GM12878 (cell line): Measurements from ENCODE around the gene ZNF653. TPM values are rescaled to one million over a fixed set of nuclear protein-coding genes. Genes with fewer than 3 reads are reported as not detected.
A peak's percentile ranks its signal among the peaks of the same experiment; 100 is the strongest.

Experiments
- BACH1 ChIP-seq: fragments of 450-650 bp; IDR thresholded peaks from 2 replicates; pipeline ENCODE4 v1.6.1; 2017; ENCODE audit warnings: mild to moderate bottlenecking, borderline replicate concordance
- DPF2 ChIP-seq: fragments of 450-650 bp; IDR thresholded peaks from 2 replicates; pipeline ENCODE4 v1.6.1; 2017; ENCODE audit warnings: mild to moderate bottlenecking
- GABPA ChIP-seq: IDR thresholded peaks from 2 replicates; pipeline ENCODE4 v1.6.1; 2014; ENCODE audit warnings: antibody characterized with exemption, low read depth, mild to moderate bottlenecking, inconsistent platforms
- HCFC1 ChIP-seq: fragments of 150-350 bp; IDR thresholded peaks from 2 replicates; pipeline ENCODE4 v1.6.1; 2014; ENCODE audit warnings: low read length
- KLF5 ChIP-seq: fragments of 450-650 bp; IDR thresholded peaks from 2 replicates; pipeline ENCODE4 v1.6.1; 2014; ENCODE audit warnings: mild to moderate bottlenecking; ENCODE audit not compliant: partially characterized antibody
- MYC ChIP-seq: IDR thresholded peaks from 2 replicates; pipeline ENCODE4 v1.6.1; 2011; ENCODE audit warnings: mild to moderate bottlenecking, low read length, moderate library complexity, inconsistent platforms; ENCODE audit not compliant: insufficient read depth, insufficient replicate concordance, insufficient read length, severe bottlenecking
- NR2C2 ChIP-seq: IDR thresholded peaks from 2 replicates; pipeline ENCODE4 v1.6.1; 2011; ENCODE audit warnings: borderline replicate concordance, low read depth; ENCODE audit not compliant: control insufficient read depth, insufficient read length
- NR2F1 ChIP-seq: fragments of 450-650 bp; conservative IDR thresholded peaks from 2 replicates; pipeline ENCODE4 v1.6.1; 2017; ENCODE audit warnings: mild to moderate bottlenecking
- POLR2A ChIP-seq: IDR thresholded peaks from 2 replicates; pipeline ENCODE4 v1.6.1; 2011; ENCODE audit warnings: low read depth, mild to moderate bottlenecking, low read length
- RELA ChIP-seq: fragments of 450-650 bp; IDR thresholded peaks from 2 replicates; pipeline ENCODE4 v1.8.0; 2014; ENCODE audit warnings: borderline replicate concordance; ENCODE audit not compliant: partially characterized antibody
- SIN3A ChIP-seq: IDR thresholded peaks from 2 replicates; pipeline ENCODE4 v1.6.1; 2012; ENCODE audit warnings: low read depth, low read length, improper control_type of control experiment
- SIX5 ChIP-seq: IDR thresholded peaks from 2 replicates; pipeline ENCODE4 v1.6.1; 2011; ENCODE audit warnings: mild to moderate bottlenecking, low read depth, low read length, moderate library complexity; ENCODE audit not compliant: severe bottlenecking
- SMAD1 ChIP-seq: fragments of 450-650 bp; IDR thresholded peaks from 2 replicates; pipeline ENCODE4 v1.6.1; 2018; ENCODE audit warnings: mild to moderate bottlenecking, low read depth; ENCODE audit not compliant: partially characterized antibody
- SPI1 ChIP-seq: IDR thresholded peaks from 2 replicates; pipeline ENCODE4 v1.6.1; 2011; ENCODE audit warnings: low read depth, mild to moderate bottlenecking, low read length, moderate library complexity, borderline replicate concordance; ENCODE audit not compliant: insufficient read depth
- TARDBP ChIP-seq: IDR thresholded peaks from 2 replicates; pipeline ENCODE4 v1.6.1; 2016; ENCODE audit warnings: borderline replicate concordance
- TCF3 ChIP-seq: IDR thresholded peaks from 2 replicates; pipeline ENCODE4 v1.6.1; 2012; ENCODE audit warnings: low read depth, mild to moderate bottlenecking, low read length, borderline replicate concordance; ENCODE audit not compliant: insufficient read depth
- ZNF207 ChIP-seq: fragments of 450-650 bp; IDR thresholded peaks from 2 replicates; pipeline ENCODE4 v1.6.1; 2014; ENCODE audit warnings: antibody characterized with exemption, mild to moderate bottlenecking, borderline replicate concordance
- ZNF217 ChIP-seq: fragments of 450-650 bp; IDR thresholded peaks from 2 replicates; pipeline ENCODE4 v1.6.1; 2017; ENCODE audit warnings: antibody characterized with exemption, mild to moderate bottlenecking
- polyA plus RNA-seq, 11 experiments: library from polyadenylated mRNA; depleted of rRNA in 4 of 11; unstranded in 6 of 11; stranded (reverse) in 5 of 11; fragments of >200 nt; fragmentation: Nextera tagmentation in 4 of 11; fragmentation: Illumina TruSeq in 1 of 11; extraction: Ambion mirVana in 4 of 11; extraction: Trizol in 1 of 11; gene quantifications; 1 replicate in 1 of 11; 2 replicates in 10 of 11; pipeline versions ENCODE4 v1.2.1 to v1.2.3, GENCODE V29; 2011 to 2016; ENCODE audit warnings: inconsistent platforms in 2 of 11, missing spikeins in 2 of 11, low read depth in 1 of 11
- total RNA-seq, 4 experiments: library from RNA; depleted of rRNA in 3 of 4; stranded (reverse); fragments of >200 nt in 3 of 4; fragmentation: Illumina TruSeq in 1 of 4; extraction: Trizol in 1 of 4; gene quantifications; 2 replicates each; pipeline versions ENCODE4 v1.2.1 to v1.2.3, GENCODE V29; 2013 to 2021
- TF ChIP-seq, protein P1 (sequence below): fragments of 450-650 bp; conservative IDR thresholded peaks from 2 replicates; pipeline ENCODE4 v1.6.1; 2017; ENCODE audit warnings: mild to moderate bottlenecking, moderate library complexity
- TF ChIP-seq, protein P2 (sequence below): IDR thresholded peaks from 2 replicates; pipeline ENCODE4 v1.6.1; 2011; ENCODE audit warnings: low read depth, mild to moderate bottlenecking, low read length, moderate library complexity, borderline replicate concordance; ENCODE audit errors: extremely low read depth
- TF ChIP-seq, protein P3 (sequence below): fragments of 450-650 bp; formaldehyde crosslinking; IDR thresholded peaks from 2 replicates; pipeline ENCODE4 v1.4.0; 2020; ENCODE audit warnings: mild to moderate bottlenecking, moderate library complexity
- TF ChIP-seq, protein P4 (sequence below): fragments of 450-650 bp; IDR thresholded peaks from 2 replicates; pipeline ENCODE4 v1.6.1; 2018; ENCODE audit warnings: mild to moderate bottlenecking, low read depth, moderate library complexity; ENCODE audit not compliant: partially characterized antibody

ZNF653 gene
- total and polyA plus RNA-seq, 10 of the 15 experiments (the other 5 are each of a cell fraction or from before 2014, with no cell fraction given), result 2.2 to 13.2 (median 6.7) TPM; not detected in 2

DNA sequence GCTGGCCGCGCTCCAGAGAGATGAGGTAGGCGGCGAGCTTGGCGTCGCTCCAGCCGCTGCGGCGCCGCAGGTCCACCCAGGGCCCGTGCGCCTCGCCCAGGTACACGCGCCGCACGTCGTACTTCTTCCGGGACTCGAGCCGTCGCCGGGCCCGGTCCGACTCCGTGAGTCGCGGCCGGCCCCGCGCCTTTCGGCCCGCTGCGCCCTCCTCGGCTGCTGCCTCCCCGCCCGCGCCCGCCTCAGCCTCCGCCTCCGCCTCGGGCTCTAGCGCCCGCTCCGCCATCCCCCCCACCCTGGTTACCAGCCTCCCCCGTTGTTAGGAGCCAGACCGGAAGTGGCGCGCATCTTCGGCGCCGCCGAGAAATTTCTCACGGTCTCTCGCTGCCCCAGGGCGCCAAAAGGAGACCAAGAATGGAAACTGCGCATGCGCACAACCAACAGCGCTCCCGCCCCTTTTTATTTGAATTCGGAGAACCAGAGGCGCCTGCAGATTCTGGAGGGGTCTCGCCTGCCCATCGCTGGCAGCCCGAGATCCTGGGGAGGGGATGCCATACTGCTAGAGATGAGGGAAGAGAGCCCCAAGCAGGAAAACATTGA lies at the start of gene ZNF653 (continued):
- TF ChIP-seq, protein P1, sequence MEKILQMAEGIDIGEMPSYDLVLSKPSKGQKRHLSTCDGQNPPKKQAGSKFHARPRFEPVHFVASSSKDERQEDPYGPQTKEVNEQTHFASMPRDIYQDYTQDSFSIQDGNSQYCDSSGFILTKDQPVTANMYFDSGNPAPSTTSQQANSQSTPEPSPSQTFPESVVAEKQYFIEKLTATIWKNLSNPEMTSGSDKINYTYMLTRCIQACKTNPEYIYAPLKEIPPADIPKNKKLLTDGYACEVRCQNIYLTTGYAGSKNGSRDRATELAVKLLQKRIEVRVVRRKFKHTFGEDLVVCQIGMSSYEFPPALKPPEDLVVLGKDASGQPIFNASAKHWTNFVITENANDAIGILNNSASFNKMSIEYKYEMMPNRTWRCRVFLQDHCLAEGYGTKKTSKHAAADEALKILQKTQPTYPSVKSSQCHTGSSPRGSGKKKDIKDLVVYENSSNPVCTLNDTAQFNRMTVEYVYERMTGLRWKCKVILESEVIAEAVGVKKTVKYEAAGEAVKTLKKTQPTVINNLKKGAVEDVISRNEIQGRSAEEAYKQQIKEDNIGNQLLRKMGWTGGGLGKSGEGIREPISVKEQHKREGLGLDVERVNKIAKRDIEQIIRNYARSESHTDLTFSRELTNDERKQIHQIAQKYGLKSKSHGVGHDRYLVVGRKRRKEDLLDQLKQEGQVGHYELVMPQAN, result peak; percentile 84
- peak; percentile 12 for TF ChIP-seq RELA
- TF ChIP-seq ZNF207, result peak; percentile 44; the same call in 1 of the 2 replicates
- TF ChIP-seq, protein P2, sequence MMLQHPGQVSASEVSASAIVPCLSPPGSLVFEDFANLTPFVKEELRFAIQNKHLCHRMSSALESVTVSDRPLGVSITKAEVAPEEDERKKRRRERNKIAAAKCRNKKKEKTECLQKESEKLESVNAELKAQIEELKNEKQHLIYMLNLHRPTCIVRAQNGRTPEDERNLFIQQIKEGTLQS, result peak; percentile 82; the same call in 1 of the 2 replicates
- peak; percentile 87 for TF ChIP-seq HCFC1
- TF ChIP-seq SPI1, result no peak
- TF ChIP-seq ZNF217, result no peak
- TF ChIP-seq TCF3, result 0 out of 2 replicates have a peak, but pooled peaks have one; percentile 33
- no peak for TF ChIP-seq NR2C2
- TF ChIP-seq KLF5, result no peak
- TF ChIP-seq SMAD1, result no peak
- TF ChIP-seq BACH1, result peak; percentile 87
- TF ChIP-seq, protein P3, sequence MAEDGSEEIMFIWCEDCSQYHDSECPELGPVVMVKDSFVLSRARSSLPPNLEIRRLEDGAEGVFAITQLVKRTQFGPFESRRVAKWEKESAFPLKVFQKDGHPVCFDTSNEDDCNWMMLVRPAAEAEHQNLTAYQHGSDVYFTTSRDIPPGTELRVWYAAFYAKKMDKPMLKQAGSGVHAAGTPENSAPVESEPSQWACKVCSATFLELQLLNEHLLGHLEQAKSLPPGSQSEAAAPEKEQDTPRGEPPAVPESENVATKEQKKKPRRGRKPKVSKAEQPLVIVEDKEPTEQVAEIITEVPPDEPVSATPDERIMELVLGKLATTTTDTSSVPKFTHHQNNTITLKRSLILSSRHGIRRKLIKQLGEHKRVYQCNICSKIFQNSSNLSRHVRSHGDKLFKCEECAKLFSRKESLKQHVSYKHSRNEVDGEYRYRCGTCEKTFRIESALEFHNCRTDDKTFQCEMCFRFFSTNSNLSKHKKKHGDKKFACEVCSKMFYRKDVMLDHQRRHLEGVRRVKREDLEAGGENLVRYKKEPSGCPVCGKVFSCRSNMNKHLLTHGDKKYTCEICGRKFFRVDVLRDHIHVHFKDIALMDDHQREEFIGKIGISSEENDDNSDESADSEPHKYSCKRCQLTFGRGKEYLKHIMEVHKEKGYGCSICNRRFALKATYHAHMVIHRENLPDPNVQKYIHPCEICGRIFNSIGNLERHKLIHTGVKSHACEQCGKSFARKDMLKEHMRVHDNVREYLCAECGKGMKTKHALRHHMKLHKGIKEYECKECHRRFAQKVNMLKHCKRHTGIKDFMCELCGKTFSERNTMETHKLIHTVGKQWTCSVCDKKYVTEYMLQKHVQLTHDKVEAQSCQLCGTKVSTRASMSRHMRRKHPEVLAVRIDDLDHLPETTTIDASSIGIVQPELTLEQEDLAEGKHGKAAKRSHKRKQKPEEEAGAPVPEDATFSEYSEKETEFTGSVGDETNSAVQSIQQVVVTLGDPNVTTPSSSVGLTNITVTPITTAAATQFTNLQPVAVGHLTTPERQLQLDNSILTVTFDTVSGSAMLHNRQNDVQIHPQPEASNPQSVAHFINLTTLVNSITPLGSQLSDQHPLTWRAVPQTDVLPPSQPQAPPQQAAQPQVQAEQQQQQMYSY, result no peak
- TF ChIP-seq DPF2, result peak; percentile 70
- peak; percentile 84; the same call in 1 of the 2 replicates for TF ChIP-seq TARDBP
- peak; percentile 61 for TF ChIP-seq SIX5
- TF ChIP-seq MYC, result peak; percentile 69
- peak; percentile 53; the same call in 1 of the 2 replicates for TF ChIP-seq NR2F1
- TF ChIP-seq GABPA, result peak; percentile 90
- TF ChIP-seq SIN3A, result peak; percentile 73; the same call in 1 of the 2 replicates
- TF ChIP-seq, protein P4, sequence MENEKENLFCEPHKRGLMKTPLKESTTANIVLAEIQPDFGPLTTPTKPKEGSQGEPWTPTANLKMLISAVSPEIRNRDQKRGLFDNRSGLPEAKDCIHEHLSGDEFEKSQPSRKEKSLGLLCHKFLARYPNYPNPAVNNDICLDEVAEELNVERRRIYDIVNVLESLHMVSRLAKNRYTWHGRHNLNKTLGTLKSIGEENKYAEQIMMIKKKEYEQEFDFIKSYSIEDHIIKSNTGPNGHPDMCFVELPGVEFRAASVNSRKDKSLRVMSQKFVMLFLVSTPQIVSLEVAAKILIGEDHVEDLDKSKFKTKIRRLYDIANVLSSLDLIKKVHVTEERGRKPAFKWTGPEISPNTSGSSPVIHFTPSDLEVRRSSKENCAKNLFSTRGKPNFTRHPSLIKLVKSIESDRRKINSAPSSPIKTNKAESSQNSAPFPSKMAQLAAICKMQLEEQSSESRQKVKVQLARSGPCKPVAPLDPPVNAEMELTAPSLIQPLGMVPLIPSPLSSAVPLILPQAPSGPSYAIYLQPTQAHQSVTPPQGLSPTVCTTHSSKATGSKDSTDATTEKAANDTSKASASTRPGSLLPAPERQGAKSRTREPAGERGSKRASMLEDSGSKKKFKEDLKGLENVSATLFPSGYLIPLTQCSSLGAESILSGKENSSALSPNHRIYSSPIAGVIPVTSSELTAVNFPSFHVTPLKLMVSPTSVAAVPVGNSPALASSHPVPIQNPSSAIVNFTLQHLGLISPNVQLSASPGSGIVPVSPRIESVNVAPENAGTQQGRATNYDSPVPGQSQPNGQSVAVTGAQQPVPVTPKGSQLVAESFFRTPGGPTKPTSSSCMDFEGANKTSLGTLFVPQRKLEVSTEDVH, result no peak
- TF ChIP-seq POLR2A, result peak; percentile 85
